Measurements from ENCODE around the gene CNTD1. TPM values are rescaled to one million over a fixed set of nuclear protein-coding genes. Genes with fewer than 3 reads are reported as not detected.

Gene CNTD1
- total RNA-seq, 1 experiment from 2014 or later, result not detected

GRCh38 chr17:42795465-42795864 lies 3.2 kb upstream of the CNTD1 start:
- no peak for DNase-seq (ENCODE audit: unreplicated experiment)
- Mint-ChIP-seq H3K27ac (ENCODE audit: low read depth, unreplicated experiment) (no peak overlapping the region), H3K9me3 (ENCODE audit: unreplicated experiment) (no peaks in the 10 kb centered on the region), H3K4me1 (ENCODE audit: insufficient read depth, unreplicated experiment) (peaks cover 17% of the 10 kb centered on the region), H3K36me3 (ENCODE audit: insufficient read depth, unreplicated experiment) (no peaks in the 10 kb centered on the region), H3K4me3 (ENCODE audit: unreplicated experiment) (no peak overlapping the region), H3K27me3 (ENCODE audit: insufficient read depth, unreplicated experiment) (no peaks in the 10 kb centered on the region)
- intact Hi-C loops (cut with micrococcal nuclease), result no loop called here
- CTCF ChIA-PET, result interaction anchor here (1.5 kb wide), 1 partner anchor 14 kb away, joined by 3 read pairs; no protein-coding TSS in a partner anchor
- TF ChIP-seq CTCF (IDR thresholded peaks at IDR 0.05; ENCODE audit: unreplicated experiment), result no peak
- POLR2A ChIA-PET, result interaction anchor here (1.4 kb wide), 1 partner anchor 22 kb away, joined by 6 read pairs; the partner anchor contains the start of gene VPS25
- no TSS peak for BruUV-seq (replicated peaks)

- no peak for DNase-seq (ENCODE audit: unreplicated experiment)
- Mint-ChIP-seq H3K36me3 (ENCODE audit: insufficient read depth, unreplicated experiment) (no peaks in the 10 kb centered on the region), H3K4me3 (ENCODE audit: unreplicated experiment) (peak overlapping the region; percentile 21), H3K27ac (ENCODE audit: low read depth, unreplicated experiment) (no peak overlapping the region), H3K27me3 (ENCODE audit: insufficient read depth, unreplicated experiment) (no peaks in the 10 kb centered on the region), H3K4me1 (ENCODE audit: insufficient read depth, unreplicated experiment) (peaks cover 17% of the 10 kb centered on the region), H3K9me3 (ENCODE audit: unreplicated experiment) (no peaks in the 10 kb centered on the region)
- TF ChIP-seq CTCF (IDR thresholded peaks at IDR 0.05; ENCODE audit: unreplicated experiment), result no peak
- POLR2A ChIA-PET, result interaction anchor here (0.6 to 2.7 kb wide), 2 partner anchors 28 to 191 kb away, joined by 3 to 16 read pairs; partner anchors contain the start of gene BECN1
- no TSS peak for BruUV-seq (replicated peaks)
- CTCF ChIA-PET, result interaction anchor here (1.5 kb wide), 1 partner anchor 13 kb away, joined by 3 read pairs; no protein-coding TSS in a partner anchor
- intact Hi-C loops (cut with micrococcal nuclease), result no loop called here
Observed at GRCh38 chr17:42796066-42796758, 2.4 kb upstream of the CNTD1 start.

- H3K27me3 Mint-ChIP-seq (ENCODE audit: insufficient read depth, unreplicated experiment), result no peaks in the 10 kb centered on the region
- TF ChIP-seq CTCF (IDR thresholded peaks at IDR 0.05; ENCODE audit: unreplicated experiment), result no peak
- intact Hi-C loops (cut with micrococcal nuclease), result no loop called here
- H3K4me1 Mint-ChIP-seq (ENCODE audit: insufficient read depth, unreplicated experiment), result peaks cover 17% of the 10 kb centered on the region
- no peaks in the 10 kb centered on the region for H3K9me3 Mint-ChIP-seq (ENCODE audit: unreplicated experiment)
- TSS peak; percentile 88 for BruUV-seq (replicated peaks)
- peak overlapping the region; percentile 87 for H3K27ac Mint-ChIP-seq (ENCODE audit: low read depth, unreplicated experiment)
- H3K4me3 Mint-ChIP-seq (ENCODE audit: unreplicated experiment), result peak overlapping the region; percentile 83
- no peak for DNase-seq (ENCODE audit: unreplicated experiment)
- H3K36me3 Mint-ChIP-seq (ENCODE audit: insufficient read depth, unreplicated experiment), result no peaks in the 10 kb centered on the region
- ChIA-PET CTCF (interaction anchor here (0.6 to 1.6 kb wide), 3 partner anchors 10 to 117 kb away, joined by 3 to 5 read pairs (median 3); no protein-coding TSS in a partner anchor), POLR2A (interaction anchor here (0.6 to 2.7 kb wide), 12 partner anchors 10 to 74 kb away, joined by 3 to 19 read pairs (median 4); partner anchors contain the start of genes BECN1 and VPS25)
Observed at GRCh38 chr17:42797067-42798007, 1.3 kb upstream of the CNTD1 start.

- no peaks in the 10 kb centered on the region for H3K9me3 Mint-ChIP-seq (ENCODE audit: unreplicated experiment)
- ChIA-PET POLR2A (interaction anchor here (0.6 to 2.7 kb wide), 17 partner anchors 9 to 374 kb away, joined by 3 to 19 read pairs (median 3); partner anchors contain the start of genes BECN1 and VPS25), CTCF (interaction anchor here (0.6 to 1.6 kb wide), 2 partner anchors 34 to 118 kb away, joined by 3 to 5 read pairs; no protein-coding TSS in a partner anchor)
- intact Hi-C loops (cut with micrococcal nuclease), result no loop called here
- H3K4me3 Mint-ChIP-seq (ENCODE audit: unreplicated experiment), result peak overlapping the region; percentile 83
- no peaks in the 10 kb centered on the region for H3K36me3 Mint-ChIP-seq (ENCODE audit: insufficient read depth, unreplicated experiment)
- no TSS peak for BruUV-seq (replicated peaks)
- peaks cover 17% of the 10 kb centered on the region for H3K4me1 Mint-ChIP-seq (ENCODE audit: insufficient read depth, unreplicated experiment)
- no peak for TF ChIP-seq CTCF (IDR thresholded peaks at IDR 0.05; ENCODE audit: unreplicated experiment)
- no peaks in the 10 kb centered on the region for H3K27me3 Mint-ChIP-seq (ENCODE audit: insufficient read depth, unreplicated experiment)
- H3K27ac Mint-ChIP-seq (ENCODE audit: low read depth, unreplicated experiment), result peak overlapping the region; percentile 87
- no peak for DNase-seq (ENCODE audit: unreplicated experiment)
Observed at GRCh38 chr17:42798011-42798382, 664 bp upstream of the CNTD1 start.

All from MCF 10A (cell line).